ENCODE data around the gene RABGGTA.

RABGGTA gene, protein sequence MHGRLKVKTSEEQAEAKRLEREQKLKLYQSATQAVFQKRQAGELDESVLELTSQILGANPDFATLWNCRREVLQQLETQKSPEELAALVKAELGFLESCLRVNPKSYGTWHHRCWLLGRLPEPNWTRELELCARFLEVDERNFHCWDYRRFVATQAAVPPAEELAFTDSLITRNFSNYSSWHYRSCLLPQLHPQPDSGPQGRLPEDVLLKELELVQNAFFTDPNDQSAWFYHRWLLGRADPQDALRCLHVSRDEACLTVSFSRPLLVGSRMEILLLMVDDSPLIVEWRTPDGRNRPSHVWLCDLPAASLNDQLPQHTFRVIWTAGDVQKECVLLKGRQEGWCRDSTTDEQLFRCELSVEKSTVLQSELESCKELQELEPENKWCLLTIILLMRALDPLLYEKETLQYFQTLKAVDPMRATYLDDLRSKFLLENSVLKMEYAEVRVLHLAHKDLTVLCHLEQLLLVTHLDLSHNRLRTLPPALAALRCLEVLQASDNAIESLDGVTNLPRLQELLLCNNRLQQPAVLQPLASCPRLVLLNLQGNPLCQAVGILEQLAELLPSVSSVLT

DNA sequence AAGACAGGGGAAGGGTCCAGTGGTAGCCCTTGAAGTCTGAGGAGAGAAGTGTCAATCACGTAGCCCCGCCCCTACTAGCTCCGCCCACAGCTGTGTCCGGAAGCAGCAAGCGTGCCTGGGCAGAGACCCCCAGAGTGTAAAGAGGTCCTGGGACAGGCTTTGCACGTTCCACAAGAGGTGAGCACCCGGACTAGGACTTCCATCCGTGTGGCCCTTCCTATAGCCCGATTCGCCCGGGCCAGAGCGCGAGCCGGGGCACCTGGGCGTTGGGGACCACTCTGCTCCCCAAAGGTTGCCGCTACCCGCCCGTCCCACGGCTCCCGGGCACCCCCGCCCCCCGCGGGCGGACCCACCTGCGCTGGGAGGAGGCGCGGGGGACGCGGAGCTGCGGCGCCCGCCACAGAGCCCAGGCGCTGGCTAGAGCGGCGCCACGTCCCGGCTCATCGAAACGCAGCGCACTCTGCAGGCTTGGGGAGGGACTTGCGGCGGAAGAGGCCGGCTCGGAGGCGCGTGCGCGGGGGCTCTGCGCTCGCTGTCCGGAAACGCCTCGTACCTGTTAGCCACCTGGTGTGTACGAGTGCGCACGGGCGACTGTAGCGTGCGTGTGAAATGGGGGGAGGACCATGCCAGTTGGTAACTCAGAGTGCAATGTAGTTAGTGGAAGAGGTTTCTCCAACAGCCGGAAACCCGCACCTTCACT, at the start of gene RABGGTA:
TSS of gene RABGGTA (minus strand) at position 464 of the 700 bp plus-strand sequence. CDS start 482 bp downstream, outside the sequence.
- peak; percentile 77 for DNase-seq

DNA sequence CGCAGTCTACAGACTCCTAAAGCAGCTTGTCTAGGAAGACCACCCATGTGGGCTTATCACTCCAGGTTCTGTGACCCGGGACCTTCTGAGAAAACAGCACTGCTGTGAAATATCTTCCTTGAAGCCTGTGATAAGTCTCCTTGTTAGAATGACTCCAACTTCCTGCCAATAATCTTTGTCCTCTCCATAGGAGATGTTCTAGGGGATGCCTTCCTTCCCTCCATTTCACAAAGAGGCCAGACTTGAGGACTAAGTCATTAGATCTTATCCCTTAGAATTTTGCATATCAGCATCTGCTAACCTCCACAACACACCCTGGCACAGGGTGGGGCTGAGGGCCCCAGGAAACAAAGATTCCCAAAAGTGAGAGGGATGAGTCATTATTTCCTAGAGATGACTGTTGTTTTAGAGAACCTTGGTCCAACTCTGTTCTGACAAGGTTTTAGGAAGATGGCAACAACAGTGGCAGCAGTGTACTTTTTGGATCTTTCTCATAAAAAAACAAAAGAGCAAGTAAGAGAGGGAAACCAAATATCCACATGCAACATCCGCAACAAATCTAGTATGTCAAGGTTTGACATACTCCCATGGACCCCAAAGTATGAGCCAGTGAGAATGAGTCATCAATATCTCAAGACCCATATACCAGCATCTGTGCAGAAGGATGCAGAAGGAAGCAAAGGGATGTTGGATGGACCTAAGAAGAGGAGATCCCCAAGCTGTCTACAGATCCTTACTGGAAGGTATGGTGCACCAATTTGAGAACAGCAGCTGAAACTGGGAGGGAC, 45.9 kb upstream of the RABGGTA start:
- DNase-seq, result no peak

DNA sequence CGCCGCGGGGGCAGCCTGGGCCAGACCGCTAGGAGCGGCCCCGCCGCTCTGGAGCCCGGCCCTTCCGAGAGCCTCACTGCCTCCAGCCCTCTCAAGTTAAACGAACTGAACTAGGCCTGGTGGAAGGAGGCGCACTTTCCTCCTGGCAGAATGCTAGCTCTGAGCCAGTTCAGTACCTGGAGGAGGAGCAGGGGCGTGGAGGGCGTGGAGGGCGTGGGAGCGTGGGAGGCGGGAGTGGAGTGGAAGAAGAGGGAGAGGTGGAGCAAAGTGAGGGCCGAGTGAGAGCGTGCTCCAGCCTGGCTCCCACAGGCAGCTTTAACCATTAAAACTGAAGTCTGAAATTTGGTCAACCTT, 45.2 kb upstream of the RABGGTA start:
- no peak for DNase-seq

DNA sequence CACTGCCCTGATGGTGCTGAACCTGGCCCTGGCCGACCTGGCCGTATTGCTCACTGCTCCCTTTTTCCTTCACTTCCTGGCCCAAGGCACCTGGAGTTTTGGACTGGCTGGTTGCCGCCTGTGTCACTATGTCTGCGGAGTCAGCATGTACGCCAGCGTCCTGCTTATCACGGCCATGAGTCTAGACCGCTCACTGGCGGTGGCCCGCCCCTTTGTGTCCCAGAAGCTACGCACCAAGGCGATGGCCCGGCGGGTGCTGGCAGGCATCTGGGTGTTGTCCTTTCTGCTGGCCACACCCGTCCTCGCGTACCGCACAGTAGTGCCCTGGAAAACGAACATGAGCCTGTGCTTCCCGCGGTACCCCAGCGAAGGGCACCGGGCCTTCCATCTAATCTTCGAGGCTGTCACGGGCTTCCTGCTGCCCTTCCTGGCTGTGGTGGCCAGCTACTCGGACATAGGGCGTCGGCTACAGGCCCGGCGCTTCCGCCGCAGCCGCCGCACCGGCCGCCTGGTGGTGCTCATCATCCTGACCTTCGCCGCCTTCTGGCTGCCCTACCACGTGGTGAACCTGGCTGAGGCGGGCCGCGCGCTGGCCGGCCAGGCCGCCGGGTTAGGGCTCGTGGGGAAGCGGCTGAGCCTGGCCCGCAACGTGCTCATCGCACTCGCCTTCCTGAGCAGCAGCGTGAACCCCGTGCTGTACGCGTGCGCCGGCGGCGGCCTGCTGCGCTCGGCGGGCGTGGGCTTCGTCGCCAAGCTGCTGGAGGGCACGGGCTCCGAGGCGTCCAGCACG, 44.6 kb upstream of the RABGGTA start:
- no peak for DNase-seq

DNA sequence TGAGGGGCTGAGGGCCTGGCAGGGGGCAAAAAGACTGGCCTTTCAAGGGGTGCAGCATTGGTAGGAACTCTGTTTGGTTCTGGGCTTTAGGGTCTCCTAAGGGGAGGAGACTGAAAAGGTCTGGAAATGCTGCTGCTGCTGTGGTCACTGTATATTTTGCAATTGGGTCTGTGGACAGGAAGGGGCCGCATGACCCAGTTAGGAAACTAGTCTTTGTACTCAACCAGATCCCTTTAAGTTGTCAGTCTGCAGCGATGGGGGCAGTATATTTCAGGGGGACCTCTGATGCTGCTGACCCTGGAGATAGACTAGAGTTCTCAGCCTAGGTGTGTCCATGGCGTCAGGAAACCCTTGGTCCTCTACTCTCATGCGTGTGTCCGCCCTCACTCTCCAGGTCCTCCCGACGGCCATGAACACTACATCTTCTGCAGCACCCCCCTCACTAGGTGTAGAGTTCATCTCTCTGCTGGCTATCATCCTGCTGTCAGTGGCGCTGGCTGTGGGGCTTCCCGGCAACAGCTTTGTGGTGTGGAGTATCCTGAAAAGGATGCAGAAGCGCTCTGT, 43.9 kb upstream of the RABGGTA start:
- no peak for DNase-seq

DNA sequence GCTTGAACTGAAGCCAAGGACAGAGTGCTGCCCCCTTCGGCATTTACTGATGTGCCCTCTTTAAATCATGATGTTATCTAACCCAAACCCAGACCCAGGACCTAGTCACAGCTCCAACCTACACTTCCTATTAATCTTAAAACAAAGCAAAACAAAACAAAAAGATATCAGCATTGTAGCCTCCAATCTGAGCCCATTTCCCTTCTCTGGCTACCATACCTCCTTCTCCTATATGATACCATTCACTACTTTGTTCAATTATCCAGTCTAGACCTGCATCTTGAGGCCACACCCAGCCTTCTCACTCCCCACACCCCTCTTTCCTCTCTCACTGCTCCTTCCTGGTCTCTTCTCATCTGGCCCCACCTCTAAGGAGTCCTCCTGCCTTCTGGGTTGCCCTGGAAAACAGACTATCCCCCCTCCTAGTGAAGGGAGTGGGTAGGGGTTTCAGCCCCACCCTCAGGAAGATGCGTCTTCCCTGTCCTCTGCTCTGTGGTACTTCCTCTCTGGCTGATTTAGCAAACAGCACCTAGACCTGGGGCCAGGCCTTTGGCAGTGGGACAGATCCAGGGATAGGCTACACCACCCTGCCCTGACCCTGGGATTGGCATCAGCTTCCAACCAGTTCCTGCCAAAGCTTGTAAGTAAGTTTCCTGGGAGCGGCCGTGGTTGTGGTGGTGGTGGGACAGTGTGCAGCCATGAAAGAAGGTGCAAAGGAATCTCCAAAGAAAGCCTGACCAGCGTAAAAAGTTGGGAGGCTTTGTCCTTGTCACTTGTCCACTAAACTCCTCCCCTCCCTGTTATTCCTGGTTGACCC, 43.2 kb upstream of the RABGGTA start:
- DNase-seq, result no peak

DNA sequence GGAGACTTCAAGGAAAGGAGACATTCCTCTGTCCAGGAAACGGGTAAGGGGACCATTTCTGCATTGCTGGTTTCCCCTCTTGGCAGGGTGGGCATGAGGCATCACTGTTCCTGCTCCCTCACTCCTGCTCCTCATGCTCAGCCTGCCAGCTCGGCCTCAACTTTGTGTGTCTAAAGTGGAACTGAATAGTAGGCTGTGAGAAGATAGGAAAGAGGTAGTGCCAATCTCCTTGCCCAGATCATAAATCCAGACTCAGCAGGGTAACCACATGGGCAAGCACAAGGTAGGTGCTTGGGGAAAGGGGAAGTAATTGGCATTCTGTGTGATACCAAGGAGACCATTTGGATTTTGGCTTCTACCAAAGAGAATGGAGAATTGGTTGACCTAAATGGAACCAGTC, 42.5 kb upstream of the RABGGTA start:
- no peak for DNase-seq

DNA sequence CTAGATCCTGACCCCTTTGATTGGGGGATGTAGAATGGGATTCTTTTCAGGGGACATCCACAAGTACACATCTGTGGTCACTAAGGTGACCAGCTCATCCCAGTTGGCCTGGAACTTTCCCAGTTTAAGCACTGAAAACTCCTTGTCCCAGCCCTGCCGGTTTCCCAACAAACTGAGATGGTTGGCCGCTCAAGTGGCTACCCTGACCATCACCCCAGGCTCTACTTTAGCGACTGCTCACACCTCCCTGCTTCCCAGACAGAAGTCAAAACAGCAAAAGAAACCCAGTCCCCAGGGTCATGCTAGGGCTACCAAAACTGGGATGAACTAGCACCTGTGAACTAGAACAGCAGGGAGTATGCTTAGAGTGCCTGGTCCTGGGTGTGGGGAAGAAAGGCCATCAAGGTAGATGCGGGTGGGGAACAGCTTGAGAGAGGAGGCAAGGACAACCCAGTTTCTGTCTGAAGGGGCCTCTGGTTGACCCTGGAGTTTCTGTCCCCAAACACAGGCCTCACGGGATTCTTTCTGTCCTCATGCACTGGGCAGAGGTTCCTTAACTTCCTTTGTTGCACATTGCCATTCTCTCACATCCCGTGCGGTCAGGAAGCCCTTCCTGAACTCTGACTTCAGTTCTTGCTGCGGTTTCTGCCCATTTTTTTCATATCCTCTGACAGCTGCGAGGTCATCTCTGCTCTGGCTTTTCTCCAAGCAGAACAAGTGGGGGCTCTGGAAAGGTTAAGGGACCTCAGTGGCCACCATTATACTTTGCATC, 41.5 kb upstream of the RABGGTA start:
- DNase-seq, result no peak

DNA sequence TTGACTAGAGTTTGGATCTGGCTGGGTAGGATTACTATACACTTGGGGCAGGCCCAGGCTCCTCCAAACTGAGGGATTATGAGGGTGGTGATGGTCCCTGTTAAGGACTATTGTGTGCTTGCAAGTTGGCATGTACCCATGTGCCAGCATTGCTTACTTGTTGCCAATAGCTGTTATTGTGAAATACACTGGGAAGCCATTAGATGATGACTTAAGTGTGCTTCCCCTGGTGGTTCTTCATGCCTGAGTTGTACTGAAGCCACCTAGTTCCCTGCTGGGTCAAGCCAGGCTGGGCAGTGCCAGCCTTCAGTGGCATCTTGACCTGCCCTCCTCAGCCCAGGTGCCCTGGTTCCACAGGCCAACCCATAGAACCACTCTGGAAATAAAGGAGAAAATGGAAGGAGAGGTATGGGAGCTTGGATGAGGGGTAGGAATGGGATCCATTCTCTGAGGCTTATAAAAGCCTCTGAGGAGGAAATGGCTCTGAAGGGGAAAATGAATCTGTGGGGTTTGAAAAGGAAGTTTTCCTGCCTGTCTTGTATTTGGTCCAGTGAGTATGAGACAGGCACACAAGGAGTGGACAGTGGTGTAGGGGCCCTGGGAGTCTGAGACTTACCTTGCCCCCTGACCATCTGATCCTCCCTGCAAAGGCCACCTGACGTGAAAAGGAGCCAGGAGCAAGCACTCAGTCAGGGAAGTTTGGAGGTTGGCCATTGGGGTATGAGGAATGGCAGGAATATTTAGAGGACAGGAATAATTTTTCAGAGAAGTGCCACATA, 40.6 kb upstream of the RABGGTA start:
- DNase-seq, result no peak

DNA sequence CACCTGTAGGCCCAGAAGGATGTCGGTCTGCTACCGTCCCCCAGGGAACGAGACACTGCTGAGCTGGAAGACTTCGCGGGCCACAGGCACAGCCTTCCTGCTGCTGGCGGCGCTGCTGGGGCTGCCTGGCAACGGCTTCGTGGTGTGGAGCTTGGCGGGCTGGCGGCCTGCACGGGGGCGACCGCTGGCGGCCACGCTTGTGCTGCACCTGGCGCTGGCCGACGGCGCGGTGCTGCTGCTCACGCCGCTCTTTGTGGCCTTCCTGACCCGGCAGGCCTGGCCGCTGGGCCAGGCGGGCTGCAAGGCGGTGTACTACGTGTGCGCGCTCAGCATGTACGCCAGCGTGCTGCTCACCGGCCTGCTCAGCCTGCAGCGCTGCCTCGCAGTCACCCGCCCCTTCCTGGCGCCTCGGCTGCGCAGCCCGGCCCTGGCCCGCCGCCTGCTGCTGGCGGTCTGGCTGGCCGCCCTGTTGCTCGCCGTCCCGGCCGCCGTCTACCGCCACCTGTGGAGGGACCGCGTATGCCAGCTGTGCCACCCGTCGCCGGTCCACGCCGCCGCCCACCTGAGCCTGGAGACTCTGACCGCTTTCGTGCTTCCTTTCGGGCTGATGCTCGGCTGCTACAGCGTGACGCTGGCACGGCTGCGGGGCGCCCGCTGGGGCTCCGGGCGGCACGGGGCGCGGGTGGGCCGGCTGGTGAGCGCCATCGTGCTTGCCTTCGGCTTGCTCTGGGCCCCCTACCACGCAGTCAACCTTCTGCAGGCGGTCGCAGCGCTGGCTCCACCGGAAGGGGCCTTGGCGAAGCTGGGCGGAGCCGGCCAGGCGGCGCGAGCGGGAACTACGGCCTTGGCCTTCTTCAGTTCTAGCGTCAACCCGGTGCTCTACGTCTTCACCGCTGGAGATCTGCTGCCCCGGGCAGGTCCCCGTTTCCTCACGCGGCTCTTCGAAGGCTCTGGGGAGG, 39.5 kb upstream of the RABGGTA start, which contains the start of gene LTB4R:
TSS of gene LTB4R (plus strand) at position 857 of the 959 bp plus-strand sequence. CDS start 4,150 bp downstream, outside the sequence.
- peak; percentile 47 for DNase-seq

DNA sequence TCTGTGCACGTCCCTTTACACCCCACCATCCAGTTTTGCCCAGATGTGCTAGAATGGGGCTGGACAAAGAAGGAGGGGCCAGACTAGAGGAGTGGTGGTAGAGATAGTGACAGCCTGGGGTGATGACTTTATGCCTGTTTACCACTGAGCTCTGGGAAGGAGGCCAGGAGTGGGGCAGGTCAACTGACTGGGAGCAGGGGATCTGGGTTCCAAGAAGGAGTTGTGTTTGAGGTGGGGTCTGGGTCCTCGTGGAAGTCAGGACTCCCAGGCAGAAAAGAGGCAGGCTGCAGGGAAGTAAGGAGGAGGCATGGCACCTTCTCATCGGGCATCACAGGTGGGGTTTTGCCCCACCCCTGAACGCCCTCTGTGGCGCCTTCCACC, 38.9 kb upstream of the RABGGTA start:
- DNase-seq, result peak; percentile 35

DNA sequence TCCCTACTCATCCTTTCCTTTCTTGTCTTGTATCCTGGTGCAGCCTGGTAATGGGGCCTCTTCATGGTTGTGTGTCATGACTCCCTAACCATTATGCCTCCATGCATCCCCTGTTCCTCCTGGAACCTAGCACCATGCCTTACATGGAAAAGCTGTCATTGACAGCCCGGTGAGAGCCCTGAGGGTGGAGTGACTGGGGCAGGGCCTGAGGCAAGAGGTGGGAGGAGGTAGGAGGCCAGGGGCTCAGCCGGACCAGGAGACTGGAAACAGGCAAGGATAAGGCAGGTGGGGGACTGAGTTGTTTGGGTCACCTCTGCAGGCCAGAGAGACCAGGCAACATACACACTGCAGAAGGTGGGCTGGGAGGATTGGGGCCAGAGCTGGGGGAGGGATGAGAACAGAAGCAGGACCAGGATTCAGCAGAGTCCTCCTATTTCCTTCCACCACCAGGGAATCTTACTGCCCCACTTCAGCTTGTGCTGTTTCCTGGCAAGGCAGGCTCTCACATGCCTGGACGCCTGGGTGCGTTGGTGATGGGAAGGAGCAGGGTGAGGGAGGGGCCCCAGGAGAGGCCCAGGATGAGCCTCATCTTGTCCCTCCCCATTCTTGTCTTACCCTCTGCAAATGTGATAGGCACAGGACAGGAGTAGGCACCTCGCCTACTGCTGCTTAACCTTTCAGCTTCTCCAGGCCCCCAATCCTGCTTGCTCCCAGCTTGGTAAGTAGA, 38.3 kb upstream of the RABGGTA start, which contains the start of gene LTB4R2:
TSS of gene LTB4R2 (plus strand) at position 603 of the 727 bp plus-strand sequence. CDS start 525 bp downstream, outside the sequence.
- DNase-seq, result no peak

DNA sequence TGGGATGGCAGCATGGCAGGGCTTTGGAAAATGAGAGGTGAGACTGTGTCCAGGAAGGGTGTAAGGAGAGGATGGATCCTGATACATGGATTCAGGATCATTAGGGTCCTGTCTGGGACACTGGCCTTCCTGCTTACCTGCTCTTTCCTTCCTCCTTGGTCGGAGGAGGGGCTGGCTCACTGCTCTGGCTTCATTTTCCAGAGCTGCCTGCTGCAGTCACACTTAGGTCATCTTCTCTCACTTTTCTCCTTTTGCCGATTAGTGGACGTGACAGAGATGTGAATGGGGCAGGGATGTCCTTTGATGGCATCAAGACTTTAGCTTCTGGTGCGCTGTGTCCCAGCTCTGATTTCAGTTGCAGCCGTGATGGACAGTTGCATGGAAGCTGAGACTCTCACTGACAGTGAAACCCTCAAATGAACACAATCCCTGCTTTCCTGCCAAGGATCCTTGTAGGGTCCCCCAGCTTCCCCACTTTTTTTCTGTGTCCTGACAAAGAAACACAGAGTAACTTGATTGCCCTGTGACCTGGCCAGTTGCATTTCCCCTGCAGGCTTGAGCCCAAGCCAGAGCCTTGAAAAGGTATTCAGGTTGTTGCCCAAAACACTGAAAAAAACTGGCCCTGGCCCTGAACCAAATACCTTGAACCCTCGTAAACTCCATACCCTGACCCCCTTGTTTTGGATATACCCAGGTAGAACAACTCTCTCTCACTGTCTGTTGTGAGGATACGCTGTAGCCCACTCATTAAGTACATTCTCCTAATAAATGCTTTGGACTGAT, 37.1 kb upstream of the RABGGTA start:
- DNase-seq, result no peak

DNA sequence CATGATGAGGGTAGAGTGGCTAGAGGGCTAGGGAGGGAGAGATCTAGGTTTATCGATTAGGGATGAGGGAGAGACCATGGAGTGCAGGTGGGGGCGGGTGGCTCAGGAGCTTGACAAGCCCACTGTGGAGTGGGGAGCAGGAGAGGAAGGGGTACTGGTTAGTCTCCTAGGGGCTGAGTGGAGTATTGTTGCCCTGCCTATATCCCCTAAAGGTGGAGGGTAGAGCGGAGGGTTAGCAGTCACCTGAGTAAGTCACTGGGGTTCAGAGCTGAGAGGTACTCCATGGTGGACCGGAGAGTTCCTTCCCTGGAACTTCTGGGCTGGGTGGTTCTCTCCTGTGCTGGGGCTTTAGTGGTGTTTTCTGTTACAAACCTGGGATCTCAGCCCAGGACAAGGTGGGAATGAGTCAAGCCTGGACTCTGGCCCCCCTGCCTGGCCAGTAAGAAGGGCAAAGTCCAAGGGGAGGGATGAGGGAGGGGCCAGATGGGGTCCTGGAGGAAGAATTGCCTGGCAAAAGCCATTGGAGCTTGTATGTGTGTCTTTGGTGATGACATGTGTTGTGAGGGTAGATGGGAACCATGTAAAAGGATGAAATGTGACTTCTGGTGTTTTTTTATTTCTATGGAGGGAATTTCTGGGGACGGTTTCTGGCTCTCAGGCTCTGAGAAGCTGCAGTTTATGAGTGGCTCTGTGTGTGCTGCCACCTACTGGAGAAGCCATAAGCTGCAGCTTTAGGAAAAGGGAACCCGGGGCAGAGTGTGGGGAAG, 36.4 kb upstream of the RABGGTA start, which contains the start of gene CIDEB:
TSS of gene CIDEB (minus strand) at position 403 of the 767 bp plus-strand sequence. CDS start at position 284, 119 bp downstream.
- peak; percentile 34 for DNase-seq

DNA sequence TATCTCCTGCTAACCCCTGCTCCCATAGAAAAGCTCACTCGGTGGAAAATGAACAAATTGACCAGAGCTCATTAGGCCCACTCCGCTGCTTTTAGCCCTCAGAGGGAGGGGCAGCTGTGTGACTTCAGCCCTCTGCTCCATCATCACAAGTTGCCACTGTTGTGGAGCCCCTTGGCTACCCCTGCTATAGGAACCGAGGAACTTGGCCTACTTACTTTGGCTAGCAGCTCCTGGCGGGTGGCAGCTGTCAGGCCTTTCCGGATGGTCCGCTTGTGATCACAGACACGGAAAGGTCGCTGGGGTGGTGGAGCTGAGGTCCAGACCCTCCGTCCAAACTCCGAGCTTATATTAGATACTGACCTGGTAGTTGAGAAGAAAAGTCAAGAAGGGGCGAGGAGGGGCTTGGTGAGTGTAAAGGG, 35.8 kb upstream of the RABGGTA start:
- no peak for DNase-seq
